Ishikawa (cell line): ENCODE data around the gene ZNF24.
A peak's percentile ranks its signal among the peaks of the same experiment; 100 is the strongest.

Experiments
- CEBPB ChIP-seq: IDR thresholded peaks from 2 replicates; pipeline ENCODE4 v1.6.1; 2012
- CREB1 ChIP-seq: IDR thresholded peaks from 2 replicates; pipeline ENCODE4 v1.6.1; 2012; ENCODE audit warnings: low read depth
- EGR1 ChIP-seq: IDR thresholded peaks from 2 replicates; pipeline ENCODE4 v1.6.1; 2012
- EP300 ChIP-seq: IDR thresholded peaks from 2 replicates; pipeline ENCODE4 v1.6.1; 2012; ENCODE audit warnings: borderline replicate concordance
- FOXM1 ChIP-seq: IDR thresholded peaks from 2 replicates; pipeline ENCODE4 v1.6.1; 2012; ENCODE audit warnings: low read depth, borderline replicate concordance
- MAX ChIP-seq: IDR thresholded peaks from 2 replicates; pipeline ENCODE4 v1.6.1; 2012
- NFIC ChIP-seq: IDR thresholded peaks from 2 replicates; pipeline ENCODE4 v1.6.1; 2012
- RAD21 ChIP-seq: IDR thresholded peaks from 2 replicates; pipeline ENCODE4 v1.6.1; 2012; ENCODE audit warnings: low read depth
- TAF1 ChIP-seq: IDR thresholded peaks from 2 replicates; pipeline ENCODE4 v1.6.1; 2012; ENCODE audit warnings: low read depth, mild to moderate bottlenecking
- TCF12 ChIP-seq: IDR thresholded peaks from 2 replicates; pipeline ENCODE4 v1.6.1; 2012; ENCODE audit warnings: low read depth
- TEAD4 ChIP-seq: IDR thresholded peaks from 2 replicates; pipeline ENCODE4 v1.6.1; 2012
- YY1 ChIP-seq: IDR thresholded peaks from 2 replicates; pipeline ENCODE4 v1.6.1; 2012; ENCODE audit warnings: low read depth
- ZBTB7A ChIP-seq: IDR thresholded peaks from 2 replicates; pipeline ENCODE4 v1.6.1; 2012; ENCODE audit warnings: low read depth
- TF ChIP-seq, protein P1 (sequence below): IDR thresholded peaks from 2 replicates; pipeline ENCODE4 v1.6.1; 2012
- TF ChIP-seq, protein P2 (sequence below): IDR thresholded peaks from 2 replicates; pipeline ENCODE4 v1.6.1; 2012; ENCODE audit warnings: low read depth, mild to moderate bottlenecking

The ZNF24 gene

DNA sequence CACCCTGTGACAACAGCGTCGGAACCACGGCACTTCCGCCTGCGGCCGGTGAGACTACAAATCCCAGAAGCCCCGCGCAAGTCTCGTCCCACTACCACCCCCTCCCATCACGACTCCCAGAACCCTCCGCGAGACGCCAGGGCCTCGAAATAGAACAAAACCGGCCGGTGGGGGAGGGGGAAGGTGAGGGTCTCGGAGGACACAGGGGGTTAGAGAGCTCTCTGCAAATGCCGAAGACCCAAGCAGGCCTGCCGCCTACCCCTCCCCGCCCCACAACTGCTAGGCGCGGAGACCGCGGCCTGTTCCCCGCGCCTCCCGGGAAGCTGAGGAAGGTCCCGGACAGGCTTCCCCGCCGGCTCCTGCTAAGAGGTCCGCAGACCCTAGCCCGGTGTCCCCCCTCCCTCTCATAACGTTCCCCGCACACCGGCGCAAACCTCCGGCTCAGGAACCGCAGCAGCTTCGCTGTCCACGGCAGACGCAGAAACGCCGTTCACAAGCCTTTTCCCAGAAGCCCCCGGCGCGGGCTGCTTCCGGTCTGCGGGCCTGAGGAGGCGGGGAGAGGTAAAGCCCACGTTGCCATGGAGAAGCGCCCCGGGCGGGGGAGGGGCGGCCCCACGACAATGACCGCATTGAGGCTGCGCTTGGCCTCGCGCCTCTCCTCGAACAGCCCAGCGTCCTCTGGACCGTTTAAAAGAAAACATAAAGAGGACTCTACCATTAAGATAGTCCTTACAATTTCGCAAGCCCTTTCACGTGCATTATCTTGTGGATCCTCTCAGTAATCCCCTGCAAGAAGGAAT is at the start of gene ZNF24:
ZNF24 (minus strand) TSS at position 485 of the 800 bp plus-strand sequence. CDS start 3,770 bp downstream, outside the sequence.
- TF ChIP-seq, protein P1, sequence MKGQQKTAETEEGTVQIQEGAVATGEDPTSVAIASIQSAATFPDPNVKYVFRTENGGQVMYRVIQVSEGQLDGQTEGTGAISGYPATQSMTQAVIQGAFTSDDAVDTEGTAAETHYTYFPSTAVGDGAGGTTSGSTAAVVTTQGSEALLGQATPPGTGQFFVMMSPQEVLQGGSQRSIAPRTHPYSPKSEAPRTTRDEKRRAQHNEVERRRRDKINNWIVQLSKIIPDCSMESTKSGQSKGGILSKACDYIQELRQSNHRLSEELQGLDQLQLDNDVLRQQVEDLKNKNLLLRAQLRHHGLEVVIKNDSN: no peak
- peak; percentile 88 for TF ChIP-seq FOXM1
- no peak for TF ChIP-seq TEAD4
- TF ChIP-seq, protein P2, sequence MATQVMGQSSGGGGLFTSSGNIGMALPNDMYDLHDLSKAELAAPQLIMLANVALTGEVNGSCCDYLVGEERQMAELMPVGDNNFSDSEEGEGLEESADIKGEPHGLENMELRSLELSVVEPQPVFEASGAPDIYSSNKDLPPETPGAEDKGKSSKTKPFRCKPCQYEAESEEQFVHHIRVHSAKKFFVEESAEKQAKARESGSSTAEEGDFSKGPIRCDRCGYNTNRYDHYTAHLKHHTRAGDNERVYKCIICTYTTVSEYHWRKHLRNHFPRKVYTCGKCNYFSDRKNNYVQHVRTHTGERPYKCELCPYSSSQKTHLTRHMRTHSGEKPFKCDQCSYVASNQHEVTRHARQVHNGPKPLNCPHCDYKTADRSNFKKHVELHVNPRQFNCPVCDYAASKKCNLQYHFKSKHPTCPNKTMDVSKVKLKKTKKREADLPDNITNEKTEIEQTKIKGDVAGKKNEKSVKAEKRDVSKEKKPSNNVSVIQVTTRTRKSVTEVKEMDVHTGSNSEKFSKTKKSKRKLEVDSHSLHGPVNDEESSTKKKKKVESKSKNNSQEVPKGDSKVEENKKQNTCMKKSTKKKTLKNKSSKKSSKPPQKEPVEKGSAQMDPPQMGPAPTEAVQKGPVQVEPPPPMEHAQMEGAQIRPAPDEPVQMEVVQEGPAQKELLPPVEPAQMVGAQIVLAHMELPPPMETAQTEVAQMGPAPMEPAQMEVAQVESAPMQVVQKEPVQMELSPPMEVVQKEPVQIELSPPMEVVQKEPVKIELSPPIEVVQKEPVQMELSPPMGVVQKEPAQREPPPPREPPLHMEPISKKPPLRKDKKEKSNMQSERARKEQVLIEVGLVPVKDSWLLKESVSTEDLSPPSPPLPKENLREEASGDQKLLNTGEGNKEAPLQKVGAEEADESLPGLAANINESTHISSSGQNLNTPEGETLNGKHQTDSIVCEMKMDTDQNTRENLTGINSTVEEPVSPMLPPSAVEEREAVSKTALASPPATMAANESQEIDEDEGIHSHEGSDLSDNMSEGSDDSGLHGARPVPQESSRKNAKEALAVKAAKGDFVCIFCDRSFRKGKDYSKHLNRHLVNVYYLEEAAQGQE: 0 out of 2 replicates have a peak, but pooled peaks have one; percentile 13
- 0 out of 2 replicates have a peak, but pooled peaks have one; percentile 35 for TF ChIP-seq ZBTB7A
- no peak for TF ChIP-seq RAD21
- TF ChIP-seq TCF12: peak; percentile 59; the same call in 1 of the 2 replicates
- peak; percentile 42; the same call in 1 of the 2 replicates for TF ChIP-seq EGR1
- TF ChIP-seq TAF1: peak; percentile 83
- no peak; the same call in 1 of the 2 replicates for TF ChIP-seq CREB1
- TF ChIP-seq EP300: no peak; the same call in 1 of the 2 replicates
- no peak; the same call in 1 of the 2 replicates for TF ChIP-seq YY1
- TF ChIP-seq NFIC: no peak
- TF ChIP-seq CEBPB: 0 out of 2 replicates have a peak, but pooled peaks have one; percentile 24
- TF ChIP-seq MAX: peak; percentile 86

DNA sequence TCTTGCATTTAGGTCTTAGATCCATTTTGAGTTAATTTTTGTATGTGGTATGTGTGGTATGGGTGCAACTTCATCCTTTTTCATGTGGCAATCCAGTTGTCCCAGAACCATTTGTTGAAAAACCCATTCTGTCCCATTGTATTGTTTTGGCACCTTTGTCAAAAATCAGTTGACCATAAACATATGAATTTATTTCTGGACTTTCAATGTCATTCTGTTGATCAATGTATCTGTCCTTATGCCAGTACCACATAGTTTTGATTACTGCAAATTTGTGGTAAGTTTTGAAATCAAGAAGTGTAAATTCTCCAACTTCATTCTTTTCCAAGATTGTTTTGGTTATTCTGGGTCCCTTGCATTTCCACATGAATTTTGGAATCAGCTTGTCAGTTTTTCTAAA is 49.5 kb upstream of the ZNF24 start:
- TF ChIP-seq TAF1: no peak
- no peak for TF ChIP-seq CEBPB
- TF ChIP-seq TEAD4: no peak
- TF ChIP-seq NFIC: no peak
- no peak for TF ChIP-seq ZBTB7A
- TF ChIP-seq, protein P2: no peak
- TF ChIP-seq, protein P1: no peak
- TF ChIP-seq CREB1: no peak
- TF ChIP-seq RAD21: no peak
- no peak for TF ChIP-seq EGR1
- no peak for TF ChIP-seq YY1
- no peak for TF ChIP-seq MAX
- TF ChIP-seq TCF12: no peak
- no peak for TF ChIP-seq FOXM1
- no peak for TF ChIP-seq EP300

- no peak for TF ChIP-seq MAX
- no peak for TF ChIP-seq TEAD4
- TF ChIP-seq NFIC: no peak
- no peak for TF ChIP-seq TCF12
- TF ChIP-seq ZBTB7A: no peak
- TF ChIP-seq EGR1: no peak
- TF ChIP-seq FOXM1: no peak
- TF ChIP-seq CEBPB: no peak
- no peak for TF ChIP-seq EP300
- no peak for TF ChIP-seq TAF1
- TF ChIP-seq, protein P2: no peak
Measured at GRCh38 chr18:35392375-35392774, 48.2 kb upstream of the ZNF24 start.
